Measurements from ENCODE around the gene RALB.

The RALB gene

GRCh38 chr2:120262761-120263428, 10.2 kb downstream of the RALB start:
- TF ChIP-seq TCF12 (IDR thresholded peaks at IDR 0.05; ENCODE audit: low read depth) (no peak), NFIC (IDR thresholded peaks at IDR 0.05) (no peak), EP300 (IDR thresholded peaks at IDR 0.05; ENCODE audit: borderline replicate concordance) (no peak), CEBPB (IDR thresholded peaks at IDR 0.05) (no peak), EGR1 (IDR thresholded peaks at IDR 0.05) (no peak), TEAD4 (IDR thresholded peaks at IDR 0.05) (no peak), MAX (IDR thresholded peaks at IDR 0.05) (no peak), ZBTB7A (IDR thresholded peaks at IDR 0.05; ENCODE audit: low read depth) (no peak)

GRCh38 chr2:120265006-120265405, 12.4 kb downstream of the RALB start:
- TF ChIP-seq REST (IDR thresholded peaks at IDR 0.05; ENCODE audit: low read depth) (no peak), TAF1 (IDR thresholded peaks at IDR 0.05; ENCODE audit: low read depth) (no peak), FOXM1 (IDR thresholded peaks at IDR 0.05; ENCODE audit: borderline replicate concordance, low read depth) (no peak)

GRCh38 chr2:120267348-120267747, 14.7 kb downstream of the RALB start:
- TF ChIP-seq MAX (IDR thresholded peaks at IDR 0.05) = no peak
- TF ChIP-seq TAF1 (IDR thresholded peaks at IDR 0.05; ENCODE audit: low read depth) = no peak
- no peak for TF ChIP-seq REST (IDR thresholded peaks at IDR 0.05; ENCODE audit: low read depth)
- no peak for TF ChIP-seq TEAD4 (IDR thresholded peaks at IDR 0.05)
- no peak for TF ChIP-seq USF1 (IDR thresholded peaks at IDR 0.05)
- no peak for TF ChIP-seq TCF12 (IDR thresholded peaks at IDR 0.05; ENCODE audit: low read depth)
- TF ChIP-seq NFIC (IDR thresholded peaks at IDR 0.05) = no peak
- TF ChIP-seq CREB1 (IDR thresholded peaks at IDR 0.05; ENCODE audit: low read depth) = no peak
- TF ChIP-seq RAD21 (IDR thresholded peaks at IDR 0.05; ENCODE audit: low read depth) = no peak
- no peak for TF ChIP-seq CEBPB (IDR thresholded peaks at IDR 0.05)
- no peak for TF ChIP-seq EP300 (IDR thresholded peaks at IDR 0.05; ENCODE audit: borderline replicate concordance)
- no peak for TF ChIP-seq EGR1 (IDR thresholded peaks at IDR 0.05)
- no peak for TF ChIP-seq YY1 (IDR thresholded peaks at IDR 0.05; ENCODE audit: low read depth)
- no peak for TF ChIP-seq FOXM1 (IDR thresholded peaks at IDR 0.05; ENCODE audit: borderline replicate concordance, low read depth)
- no peak for TF ChIP-seq ZBTB7A (IDR thresholded peaks at IDR 0.05; ENCODE audit: low read depth)

- TF ChIP-seq FOXM1 (IDR thresholded peaks at IDR 0.05; ENCODE audit: borderline replicate concordance, low read depth) = no peak
- TF ChIP-seq ZBTB7A (IDR thresholded peaks at IDR 0.05; ENCODE audit: low read depth) = no peak
- no peak for TF ChIP-seq CREB1 (IDR thresholded peaks at IDR 0.05; ENCODE audit: low read depth)
- TF ChIP-seq NFIC (IDR thresholded peaks at IDR 0.05) = no peak
- TF ChIP-seq MAX (IDR thresholded peaks at IDR 0.05) = no peak
- TF ChIP-seq TEAD4 (IDR thresholded peaks at IDR 0.05) = no peak
- no peak for TF ChIP-seq RAD21 (IDR thresholded peaks at IDR 0.05; ENCODE audit: low read depth)
Measured at GRCh38 chr2:120269076-120269744, 16.6 kb downstream of the RALB start.

GRCh38 chr2:120269816-120270215, 17.2 kb downstream of the RALB start:
- TF ChIP-seq TCF12 (IDR thresholded peaks at IDR 0.05; ENCODE audit: low read depth) (no peak), YY1 (IDR thresholded peaks at IDR 0.05; ENCODE audit: low read depth) (no peak), EGR1 (IDR thresholded peaks at IDR 0.05) (no peak), ZBTB7A (IDR thresholded peaks at IDR 0.05; ENCODE audit: low read depth) (no peak), RAD21 (IDR thresholded peaks at IDR 0.05; ENCODE audit: low read depth) (no peak), CEBPB (IDR thresholded peaks at IDR 0.05) (no peak)

- TF ChIP-seq MAX (IDR thresholded peaks at IDR 0.05) = no peak
- TF ChIP-seq TCF12 (IDR thresholded peaks at IDR 0.05; ENCODE audit: low read depth) = no peak
- TF ChIP-seq EP300 (IDR thresholded peaks at IDR 0.05; ENCODE audit: borderline replicate concordance) = no peak
- TF ChIP-seq TEAD4 (IDR thresholded peaks at IDR 0.05) = no peak
- no peak for TF ChIP-seq TAF1 (IDR thresholded peaks at IDR 0.05; ENCODE audit: low read depth)
- no peak for TF ChIP-seq FOXM1 (IDR thresholded peaks at IDR 0.05; ENCODE audit: borderline replicate concordance, low read depth)
- no peak for TF ChIP-seq CEBPB (IDR thresholded peaks at IDR 0.05)
- no peak for TF ChIP-seq RAD21 (IDR thresholded peaks at IDR 0.05; ENCODE audit: low read depth)
Measured at GRCh38 chr2:120271711-120272379, 19.2 kb downstream of the RALB start.
